ENCODE data around the gene PFN3.

The PFN3 gene

DNA sequence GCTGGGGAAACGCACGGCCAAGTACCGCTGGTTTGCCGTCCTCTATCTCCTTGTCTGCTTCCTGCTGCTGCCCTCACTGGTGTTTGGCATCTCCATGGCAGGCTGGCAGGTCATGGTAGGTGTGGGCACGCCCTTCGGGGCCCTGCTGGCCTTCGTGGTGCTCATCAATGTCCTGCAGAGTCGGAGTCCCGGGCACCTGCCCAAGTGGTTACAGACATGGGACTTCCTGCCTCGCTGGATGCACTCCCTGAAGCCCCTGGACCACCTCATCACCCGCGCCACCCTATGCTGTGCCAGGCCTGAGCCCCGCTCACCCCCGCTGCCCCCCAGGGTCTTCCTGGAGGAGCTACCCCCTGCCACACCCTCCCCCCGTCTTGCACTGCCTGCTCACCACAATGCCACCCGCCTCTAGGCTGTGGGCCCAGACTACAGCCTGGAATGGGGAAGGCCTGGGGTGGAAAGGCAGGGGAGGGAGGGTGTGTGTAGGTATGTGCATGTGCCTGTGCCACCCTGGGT is 2.5 kb downstream of the PFN3 start:
- TF ChIP-seq GLIS3 (CRISPR knock-in tag; IDR thresholded peaks at IDR 0.05) (no peak), SNAI2 (CRISPR knock-in tag; IDR thresholded peaks at IDR 0.05) (no peak), CSDC2 (CRISPR knock-in tag; IDR thresholded peaks at IDR 0.05) (no peak), PPARA (CRISPR knock-in tag; IDR thresholded peaks at IDR 0.05; ENCODE audit: borderline replicate concordance) (no peak), ISL1 (CRISPR knock-in tag; IDR thresholded peaks at IDR 0.05) (no peak), ESRRG (CRISPR knock-in tag; IDR thresholded peaks at IDR 0.05) (no peak), RARB (CRISPR knock-in tag; IDR thresholded peaks at IDR 0.05) (no peak), ARNTL (CRISPR knock-in tag; IDR thresholded peaks at IDR 0.05; ENCODE audit: borderline replicate concordance, low read depth) (no peak), TCF4 (CRISPR knock-in tag; IDR thresholded peaks at IDR 0.05; ENCODE audit: borderline replicate concordance) (no peak), OSR1 (CRISPR knock-in tag; IDR thresholded peaks at IDR 0.05) (no peak)
- TF ChIP-seq, protein P1, sequence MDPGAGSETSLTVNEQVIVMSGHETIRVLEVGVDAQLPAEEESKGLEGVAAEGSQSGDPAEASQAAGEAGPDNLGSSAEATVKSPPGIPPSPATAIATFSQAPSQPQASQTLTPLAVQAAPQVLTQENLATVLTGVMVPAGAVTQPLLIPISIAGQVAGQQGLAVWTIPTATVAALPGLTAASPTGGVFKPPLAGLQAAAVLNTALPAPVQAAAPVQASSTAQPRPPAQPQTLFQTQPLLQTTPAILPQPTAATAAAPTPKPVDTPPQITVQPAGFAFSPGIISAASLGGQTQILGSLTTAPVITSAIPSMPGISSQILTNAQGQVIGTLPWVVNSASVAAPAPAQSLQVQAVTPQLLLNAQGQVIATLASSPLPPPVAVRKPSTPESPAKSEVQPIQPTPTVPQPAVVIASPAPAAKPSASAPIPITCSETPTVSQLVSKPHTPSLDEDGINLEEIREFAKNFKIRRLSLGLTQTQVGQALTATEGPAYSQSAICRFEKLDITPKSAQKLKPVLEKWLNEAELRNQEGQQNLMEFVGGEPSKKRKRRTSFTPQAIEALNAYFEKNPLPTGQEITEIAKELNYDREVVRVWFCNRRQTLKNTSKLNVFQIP (CRISPR knock-in tag; IDR thresholded peaks at IDR 0.05; ENCODE audit: borderline replicate concordance, low read depth): no peak
- TF ChIP-seq, protein P2, sequence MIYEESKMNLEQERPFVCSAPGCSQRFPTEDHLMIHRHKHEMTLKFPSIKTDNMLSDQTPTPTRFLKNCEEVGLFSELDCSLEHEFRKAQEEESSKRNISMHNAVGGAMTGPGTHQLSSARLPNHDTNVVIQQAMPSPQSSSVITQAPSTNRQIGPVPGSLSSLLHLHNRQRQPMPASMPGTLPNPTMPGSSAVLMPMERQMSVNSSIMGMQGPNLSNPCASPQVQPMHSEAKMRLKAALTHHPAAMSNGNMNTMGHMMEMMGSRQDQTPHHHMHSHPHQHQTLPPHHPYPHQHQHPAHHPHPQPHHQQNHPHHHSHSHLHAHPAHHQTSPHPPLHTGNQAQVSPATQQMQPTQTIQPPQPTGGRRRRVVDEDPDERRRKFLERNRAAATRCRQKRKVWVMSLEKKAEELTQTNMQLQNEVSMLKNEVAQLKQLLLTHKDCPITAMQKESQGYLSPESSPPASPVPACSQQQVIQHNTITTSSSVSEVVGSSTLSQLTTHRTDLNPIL (CRISPR knock-in tag; IDR thresholded peaks at IDR 0.05; ENCODE audit: low read depth): no peak
- TF ChIP-seq, protein P3, sequence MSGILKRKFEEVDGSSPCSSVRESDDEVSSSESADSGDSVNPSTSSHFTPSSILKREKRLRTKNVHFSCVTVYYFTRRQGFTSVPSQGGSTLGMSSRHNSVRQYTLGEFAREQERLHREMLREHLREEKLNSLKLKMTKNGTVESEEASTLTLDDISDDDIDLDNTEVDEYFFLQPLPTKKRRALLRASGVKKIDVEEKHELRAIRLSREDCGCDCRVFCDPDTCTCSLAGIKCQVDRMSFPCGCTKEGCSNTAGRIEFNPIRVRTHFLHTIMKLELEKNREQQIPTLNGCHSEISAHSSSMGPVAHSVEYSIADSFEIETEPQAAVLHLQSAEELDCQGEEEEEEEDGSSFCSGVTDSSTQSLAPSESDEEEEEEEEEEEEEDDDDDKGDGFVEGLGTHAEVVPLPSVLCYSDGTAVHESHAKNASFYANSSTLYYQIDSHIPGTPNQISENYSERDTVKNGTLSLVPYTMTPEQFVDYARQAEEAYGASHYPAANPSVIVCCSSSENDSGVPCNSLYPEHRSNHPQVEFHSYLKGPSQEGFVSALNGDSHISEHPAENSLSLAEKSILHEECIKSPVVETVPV (CRISPR knock-in tag; IDR thresholded peaks at IDR 0.05): no peak
- no peak for ATAC-seq

GRCh38 chr5:177396807-177397206 is 3.7 kb downstream of the PFN3 start:
- TF ChIP-seq RARB (CRISPR knock-in tag; IDR thresholded peaks at IDR 0.05): no peak
- TF ChIP-seq SNAI2 (CRISPR knock-in tag; IDR thresholded peaks at IDR 0.05): no peak
- no peak for TF ChIP-seq OSR1 (CRISPR knock-in tag; IDR thresholded peaks at IDR 0.05)
- no peak for TF ChIP-seq ESRRG (CRISPR knock-in tag; IDR thresholded peaks at IDR 0.05)
- no peak for TF ChIP-seq TCF4 (CRISPR knock-in tag; IDR thresholded peaks at IDR 0.05; ENCODE audit: borderline replicate concordance)
- TF ChIP-seq CSDC2 (CRISPR knock-in tag; IDR thresholded peaks at IDR 0.05): no peak
- TF ChIP-seq, protein P4, sequence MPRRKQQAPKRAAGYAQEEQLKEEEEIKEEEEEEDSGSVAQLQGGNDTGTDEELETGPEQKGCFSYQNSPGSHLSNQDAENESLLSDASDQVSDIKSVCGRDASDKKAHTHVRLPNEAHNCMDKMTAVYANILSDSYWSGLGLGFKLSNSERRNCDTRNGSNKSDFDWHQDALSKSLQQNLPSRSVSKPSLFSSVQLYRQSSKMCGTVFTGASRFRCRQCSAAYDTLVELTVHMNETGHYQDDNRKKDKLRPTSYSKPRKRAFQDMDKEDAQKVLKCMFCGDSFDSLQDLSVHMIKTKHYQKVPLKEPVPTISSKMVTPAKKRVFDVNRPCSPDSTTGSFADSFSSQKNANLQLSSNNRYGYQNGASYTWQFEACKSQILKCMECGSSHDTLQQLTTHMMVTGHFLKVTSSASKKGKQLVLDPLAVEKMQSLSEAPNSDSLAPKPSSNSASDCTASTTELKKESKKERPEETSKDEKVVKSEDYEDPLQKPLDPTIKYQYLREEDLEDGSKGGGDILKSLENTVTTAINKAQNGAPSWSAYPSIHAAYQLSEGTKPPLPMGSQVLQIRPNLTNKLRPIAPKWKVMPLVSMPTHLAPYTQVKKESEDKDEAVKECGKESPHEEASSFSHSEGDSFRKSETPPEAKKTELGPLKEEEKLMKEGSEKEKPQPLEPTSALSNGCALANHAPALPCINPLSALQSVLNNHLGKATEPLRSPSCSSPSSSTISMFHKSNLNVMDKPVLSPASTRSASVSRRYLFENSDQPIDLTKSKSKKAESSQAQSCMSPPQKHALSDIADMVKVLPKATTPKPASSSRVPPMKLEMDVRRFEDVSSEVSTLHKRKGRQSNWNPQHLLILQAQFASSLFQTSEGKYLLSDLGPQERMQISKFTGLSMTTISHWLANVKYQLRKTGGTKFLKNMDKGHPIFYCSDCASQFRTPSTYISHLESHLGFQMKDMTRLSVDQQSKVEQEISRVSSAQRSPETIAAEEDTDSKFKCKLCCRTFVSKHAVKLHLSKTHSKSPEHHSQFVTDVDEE (CRISPR knock-in tag; IDR thresholded peaks at IDR 0.05): no peak
- TF ChIP-seq, protein P2 (CRISPR knock-in tag; IDR thresholded peaks at IDR 0.05; ENCODE audit: low read depth): no peak
- TF ChIP-seq ZNF70 (CRISPR knock-in tag; IDR thresholded peaks at IDR 0.05): no peak
- no peak for TF ChIP-seq ZFP30 (CRISPR knock-in tag; IDR thresholded peaks at IDR 0.05)
- TF ChIP-seq, protein P1 (CRISPR knock-in tag; IDR thresholded peaks at IDR 0.05; ENCODE audit: borderline replicate concordance, low read depth): no peak
- TF ChIP-seq TOX (CRISPR knock-in tag; IDR thresholded peaks at IDR 0.05; ENCODE audit: borderline replicate concordance): no peak
- TF ChIP-seq GLIS3 (CRISPR knock-in tag; IDR thresholded peaks at IDR 0.05): no peak
- TF ChIP-seq ZNF8 (CRISPR knock-in tag; IDR thresholded peaks at IDR 0.05): no peak
- no peak for TF ChIP-seq ISL1 (CRISPR knock-in tag; IDR thresholded peaks at IDR 0.05)
- no peak for TF ChIP-seq ARNTL (CRISPR knock-in tag; IDR thresholded peaks at IDR 0.05; ENCODE audit: borderline replicate concordance, low read depth)
- TF ChIP-seq ZC3H10 (CRISPR knock-in tag; IDR thresholded peaks at IDR 0.05): no peak
- TF ChIP-seq ZFP3 (CRISPR knock-in tag; IDR thresholded peaks at IDR 0.05): no peak
- ATAC-seq: no peak

Data from SK-N-SH treated with all-trans-retinoic acid at 6 μM for 48 hours (cell line).